Ishikawa (cell line): ENCODE data around the gene LEMD3.

ENCODE experiments used
- CEBPB ChIP-seq: IDR thresholded peaks from 2 replicates; pipeline ENCODE4 v1.6.1; 2012
- CREB1 ChIP-seq: IDR thresholded peaks from 2 replicates; pipeline ENCODE4 v1.6.1; 2012; ENCODE audit warnings: low read depth
- EGR1 ChIP-seq: IDR thresholded peaks from 2 replicates; pipeline ENCODE4 v1.6.1; 2012
- EP300 ChIP-seq: IDR thresholded peaks from 2 replicates; pipeline ENCODE4 v1.6.1; 2012; ENCODE audit warnings: borderline replicate concordance
- FOXM1 ChIP-seq: IDR thresholded peaks from 2 replicates; pipeline ENCODE4 v1.6.1; 2012; ENCODE audit warnings: low read depth, borderline replicate concordance
- NFIC ChIP-seq: IDR thresholded peaks from 2 replicates; pipeline ENCODE4 v1.6.1; 2012
- RAD21 ChIP-seq: IDR thresholded peaks from 2 replicates; pipeline ENCODE4 v1.6.1; 2012; ENCODE audit warnings: low read depth
- TAF1 ChIP-seq: IDR thresholded peaks from 2 replicates; pipeline ENCODE4 v1.6.1; 2012; ENCODE audit warnings: low read depth, mild to moderate bottlenecking
- TCF12 ChIP-seq: IDR thresholded peaks from 2 replicates; pipeline ENCODE4 v1.6.1; 2012; ENCODE audit warnings: low read depth
- TEAD4 ChIP-seq: IDR thresholded peaks from 2 replicates; pipeline ENCODE4 v1.6.1; 2012
- YY1 ChIP-seq: IDR thresholded peaks from 2 replicates; pipeline ENCODE4 v1.6.1; 2012; ENCODE audit warnings: low read depth
- ZBTB7A ChIP-seq: IDR thresholded peaks from 2 replicates; pipeline ENCODE4 v1.6.1; 2012; ENCODE audit warnings: low read depth
- TF ChIP-seq, protein P1 (sequence below): IDR thresholded peaks from 2 replicates; pipeline ENCODE4 v1.6.1; 2012
- TF ChIP-seq, protein P2 (sequence below): IDR thresholded peaks from 2 replicates; pipeline ENCODE4 v1.6.1; 2012
- TF ChIP-seq, protein P3 (sequence below): IDR thresholded peaks from 2 replicates; pipeline ENCODE4 v1.6.1; 2012; ENCODE audit warnings: low read depth, mild to moderate bottlenecking

The LEMD3 gene

DNA sequence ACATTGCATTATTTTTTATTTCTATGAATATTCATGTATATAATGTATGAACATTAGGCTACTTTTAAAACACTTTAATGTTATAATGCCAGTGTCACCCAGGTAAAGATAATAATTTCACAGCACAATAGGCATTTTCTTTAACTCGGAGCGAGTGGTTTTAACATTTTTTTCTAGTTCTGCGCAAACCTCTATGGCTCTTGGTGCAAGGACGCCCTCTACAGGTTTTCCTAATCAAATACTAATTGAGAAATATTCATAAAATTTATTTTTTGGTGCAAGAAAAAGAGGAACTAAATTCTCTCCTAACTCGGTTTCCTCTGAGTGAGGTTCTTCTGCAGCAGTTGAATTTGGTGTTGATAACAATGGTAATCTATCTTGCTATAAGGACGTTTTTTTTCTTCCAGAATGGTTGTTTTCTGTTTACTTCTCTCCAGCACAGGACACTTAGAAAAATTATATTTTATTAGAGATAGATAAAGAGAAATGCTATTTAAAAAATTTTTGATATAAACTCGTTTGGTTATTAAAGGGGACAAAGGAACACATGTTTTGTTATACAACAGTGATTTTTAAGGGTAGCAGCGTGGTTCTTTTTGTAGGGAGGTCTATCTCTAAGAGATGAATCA, 45.8 kb upstream of the LEMD3 start:
- TF ChIP-seq CEBPB: peak; percentile 8; the same call in 1 of the 2 replicates
- peak; percentile 90 for TF ChIP-seq RAD21
- TF ChIP-seq, protein P1, sequence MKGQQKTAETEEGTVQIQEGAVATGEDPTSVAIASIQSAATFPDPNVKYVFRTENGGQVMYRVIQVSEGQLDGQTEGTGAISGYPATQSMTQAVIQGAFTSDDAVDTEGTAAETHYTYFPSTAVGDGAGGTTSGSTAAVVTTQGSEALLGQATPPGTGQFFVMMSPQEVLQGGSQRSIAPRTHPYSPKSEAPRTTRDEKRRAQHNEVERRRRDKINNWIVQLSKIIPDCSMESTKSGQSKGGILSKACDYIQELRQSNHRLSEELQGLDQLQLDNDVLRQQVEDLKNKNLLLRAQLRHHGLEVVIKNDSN: no peak

DNA sequence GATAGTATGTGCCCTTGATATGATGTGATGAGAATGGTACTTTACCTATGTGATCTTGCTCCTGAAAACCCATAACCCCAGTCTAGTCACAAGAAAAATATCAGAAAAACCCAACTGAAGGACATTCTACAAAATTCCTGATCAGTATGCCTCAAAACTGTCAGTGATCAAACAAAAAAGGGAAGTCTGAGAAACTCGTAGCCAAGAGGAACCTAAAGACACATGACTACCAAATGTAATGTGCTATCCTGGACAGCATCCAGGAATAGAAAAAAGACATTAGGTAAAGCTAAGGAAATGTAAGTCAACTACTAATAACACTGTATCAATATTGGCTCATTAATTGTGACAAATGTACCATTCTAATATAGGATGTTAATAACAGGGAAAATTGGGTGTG, 44.1 kb upstream of the LEMD3 start:
- TF ChIP-seq, protein P2, sequence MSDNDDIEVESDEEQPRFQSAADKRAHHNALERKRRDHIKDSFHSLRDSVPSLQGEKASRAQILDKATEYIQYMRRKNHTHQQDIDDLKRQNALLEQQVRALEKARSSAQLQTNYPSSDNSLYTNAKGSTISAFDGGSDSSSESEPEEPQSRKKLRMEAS: no peak
- TF ChIP-seq, protein P1: no peak
- TF ChIP-seq YY1 (no peak), CEBPB (no peak)

DNA sequence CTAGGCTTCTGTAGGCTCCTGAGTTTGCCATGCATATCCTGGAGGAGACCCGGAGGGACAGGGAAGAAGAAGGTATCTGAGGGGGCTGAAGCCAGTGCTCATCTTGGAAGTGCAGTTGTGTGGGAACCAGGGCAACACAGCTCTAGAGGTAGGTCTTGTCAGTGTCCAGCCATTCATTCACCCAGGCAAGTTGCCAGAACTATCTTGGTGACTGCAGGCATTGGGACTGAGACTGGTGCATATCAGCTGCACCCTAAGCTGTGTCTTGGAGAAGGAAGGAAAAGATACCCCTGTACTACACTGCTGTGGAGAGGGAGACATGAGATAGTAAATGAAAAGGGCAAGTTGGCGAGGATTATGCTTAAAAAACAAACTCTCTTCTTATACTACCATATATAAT, 43.4 kb upstream of the LEMD3 start:
- TF ChIP-seq, protein P3, sequence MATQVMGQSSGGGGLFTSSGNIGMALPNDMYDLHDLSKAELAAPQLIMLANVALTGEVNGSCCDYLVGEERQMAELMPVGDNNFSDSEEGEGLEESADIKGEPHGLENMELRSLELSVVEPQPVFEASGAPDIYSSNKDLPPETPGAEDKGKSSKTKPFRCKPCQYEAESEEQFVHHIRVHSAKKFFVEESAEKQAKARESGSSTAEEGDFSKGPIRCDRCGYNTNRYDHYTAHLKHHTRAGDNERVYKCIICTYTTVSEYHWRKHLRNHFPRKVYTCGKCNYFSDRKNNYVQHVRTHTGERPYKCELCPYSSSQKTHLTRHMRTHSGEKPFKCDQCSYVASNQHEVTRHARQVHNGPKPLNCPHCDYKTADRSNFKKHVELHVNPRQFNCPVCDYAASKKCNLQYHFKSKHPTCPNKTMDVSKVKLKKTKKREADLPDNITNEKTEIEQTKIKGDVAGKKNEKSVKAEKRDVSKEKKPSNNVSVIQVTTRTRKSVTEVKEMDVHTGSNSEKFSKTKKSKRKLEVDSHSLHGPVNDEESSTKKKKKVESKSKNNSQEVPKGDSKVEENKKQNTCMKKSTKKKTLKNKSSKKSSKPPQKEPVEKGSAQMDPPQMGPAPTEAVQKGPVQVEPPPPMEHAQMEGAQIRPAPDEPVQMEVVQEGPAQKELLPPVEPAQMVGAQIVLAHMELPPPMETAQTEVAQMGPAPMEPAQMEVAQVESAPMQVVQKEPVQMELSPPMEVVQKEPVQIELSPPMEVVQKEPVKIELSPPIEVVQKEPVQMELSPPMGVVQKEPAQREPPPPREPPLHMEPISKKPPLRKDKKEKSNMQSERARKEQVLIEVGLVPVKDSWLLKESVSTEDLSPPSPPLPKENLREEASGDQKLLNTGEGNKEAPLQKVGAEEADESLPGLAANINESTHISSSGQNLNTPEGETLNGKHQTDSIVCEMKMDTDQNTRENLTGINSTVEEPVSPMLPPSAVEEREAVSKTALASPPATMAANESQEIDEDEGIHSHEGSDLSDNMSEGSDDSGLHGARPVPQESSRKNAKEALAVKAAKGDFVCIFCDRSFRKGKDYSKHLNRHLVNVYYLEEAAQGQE: no peak
- TF ChIP-seq TEAD4 (no peak), YY1 (no peak), EGR1 (no peak), RAD21 (no peak), CREB1 (no peak), TAF1 (no peak), ZBTB7A (no peak), CEBPB (no peak), EP300 (no peak), NFIC (no peak), FOXM1 (no peak), TCF12 (no peak)
- TF ChIP-seq, protein P2: no peak
- TF ChIP-seq, protein P1: no peak

DNA sequence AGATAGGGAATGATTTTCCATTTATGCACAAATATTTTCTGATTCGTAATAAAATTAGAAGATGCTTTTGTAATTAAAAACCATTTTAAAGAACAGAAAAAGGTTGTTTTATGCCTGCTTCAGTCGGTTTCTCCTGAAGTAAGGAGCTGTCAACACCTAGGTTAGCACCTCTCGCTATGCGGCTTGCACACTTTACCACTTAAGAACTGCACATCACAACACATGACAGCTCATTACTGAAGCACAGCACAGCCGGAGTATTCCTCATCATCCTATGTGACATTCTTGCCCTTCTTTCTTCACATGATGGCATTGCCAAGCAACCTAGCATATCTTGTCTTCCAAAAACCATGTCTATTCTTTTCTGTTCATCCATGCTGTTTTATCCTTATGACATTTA, 42.9 kb upstream of the LEMD3 start:
- TF ChIP-seq TAF1: no peak
- TF ChIP-seq CREB1: no peak
- TF ChIP-seq, protein P1: no peak
- no peak for TF ChIP-seq TEAD4
- no peak for TF ChIP-seq NFIC
- no peak for TF ChIP-seq EP300
- no peak for TF ChIP-seq YY1

DNA sequence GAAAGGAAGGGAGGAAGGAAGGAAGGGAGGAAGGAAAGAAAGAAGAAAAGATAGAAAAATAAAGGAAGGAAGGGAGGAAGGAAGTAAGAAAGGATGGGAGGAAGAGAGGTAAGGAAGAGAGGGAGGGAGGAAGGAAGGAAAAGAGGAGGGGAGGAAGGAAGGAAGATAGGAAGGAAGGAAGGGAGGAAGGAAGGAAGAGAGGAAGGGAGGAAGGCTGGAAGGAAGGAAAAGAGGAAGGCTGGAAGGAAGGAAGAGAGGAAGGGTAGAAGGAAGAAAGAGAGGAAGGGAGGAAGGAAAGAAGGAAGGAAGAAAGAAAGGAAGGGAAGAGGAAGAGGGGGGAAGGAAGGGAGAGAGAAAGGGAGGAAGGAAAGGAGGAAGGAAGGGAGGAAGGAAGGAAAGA, 35.5 kb upstream of the LEMD3 start:
- TF ChIP-seq FOXM1 (no peak), CREB1 (no peak), ZBTB7A (no peak), TCF12 (no peak), NFIC (no peak), TEAD4 (no peak), RAD21 (no peak), EGR1 (no peak), CEBPB (no peak)
- TF ChIP-seq, protein P1: no peak

DNA sequence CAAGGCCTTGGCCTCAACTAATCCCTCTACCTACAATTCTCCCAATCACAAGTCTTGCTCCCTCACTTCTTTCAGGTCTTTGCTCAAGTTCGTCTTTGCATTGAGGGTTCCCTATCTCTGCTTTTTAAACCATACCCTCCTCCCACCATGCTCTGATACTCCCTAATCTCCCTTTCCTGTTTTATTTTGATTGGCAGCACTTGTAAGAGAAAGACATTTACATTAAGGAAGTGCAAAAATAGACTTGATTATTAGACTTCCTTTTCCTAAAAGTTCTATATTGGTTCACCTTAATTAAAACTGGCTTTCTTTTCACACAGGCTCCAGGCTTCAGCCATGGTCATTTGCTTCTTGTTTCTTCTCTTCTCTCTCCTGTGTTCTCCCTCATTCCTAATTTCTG, 30.0 kb upstream of the LEMD3 start:
- TF ChIP-seq, protein P1: no peak
- TF ChIP-seq YY1 (no peak), RAD21 (no peak), TAF1 (no peak), EGR1 (no peak), TCF12 (no peak), CEBPB (no peak), NFIC (no peak), FOXM1 (no peak), EP300 (no peak), CREB1 (no peak), ZBTB7A (no peak), TEAD4 (no peak)
- TF ChIP-seq, protein P2: no peak
- TF ChIP-seq, protein P3: no peak
